Neural progenitor cell (in vitro differentiated cells): Measurements from ENCODE around the gene GZMH.

Source experiments
- EZH2 ChIP-seq: fragments of 200-600 bp; sonication (generic); IDR thresholded peaks from 2 replicates; pipeline ENCODE4 v1.6.1; 2017; ENCODE audit warnings: antibody characterized with exemption, mild to moderate bottlenecking, moderate library complexity
- TF ChIP-seq, protein P1 (sequence below): fragments of 200-600 bp; sonication (generic); IDR thresholded peaks from 2 replicates; pipeline ENCODE4 v1.5.1; 2017; ENCODE audit warnings: antibody characterized with exemption, mild to moderate bottlenecking

DNA sequence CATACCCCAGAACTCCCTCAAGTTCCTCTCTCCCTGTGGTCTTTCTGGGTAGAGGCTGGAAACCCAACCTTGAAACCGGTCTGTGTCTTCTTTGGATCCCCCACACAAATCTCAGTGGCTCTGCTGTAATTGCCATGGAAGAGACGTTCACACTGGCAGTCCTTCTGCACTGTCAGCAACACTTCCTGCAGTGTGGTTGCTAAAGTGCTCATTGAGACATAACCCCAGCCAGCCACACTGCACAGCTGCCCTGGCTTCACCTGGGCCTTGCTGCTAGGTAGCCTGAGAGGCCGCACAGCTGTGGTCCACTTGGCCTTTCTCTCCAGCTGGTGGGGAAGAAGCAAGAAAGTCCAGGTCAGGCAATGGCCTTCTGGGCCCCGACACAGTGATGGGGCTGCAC, 2.4 kb downstream of the GZMH start:
- TF ChIP-seq EZH2: no peak
- TF ChIP-seq, protein P1, sequence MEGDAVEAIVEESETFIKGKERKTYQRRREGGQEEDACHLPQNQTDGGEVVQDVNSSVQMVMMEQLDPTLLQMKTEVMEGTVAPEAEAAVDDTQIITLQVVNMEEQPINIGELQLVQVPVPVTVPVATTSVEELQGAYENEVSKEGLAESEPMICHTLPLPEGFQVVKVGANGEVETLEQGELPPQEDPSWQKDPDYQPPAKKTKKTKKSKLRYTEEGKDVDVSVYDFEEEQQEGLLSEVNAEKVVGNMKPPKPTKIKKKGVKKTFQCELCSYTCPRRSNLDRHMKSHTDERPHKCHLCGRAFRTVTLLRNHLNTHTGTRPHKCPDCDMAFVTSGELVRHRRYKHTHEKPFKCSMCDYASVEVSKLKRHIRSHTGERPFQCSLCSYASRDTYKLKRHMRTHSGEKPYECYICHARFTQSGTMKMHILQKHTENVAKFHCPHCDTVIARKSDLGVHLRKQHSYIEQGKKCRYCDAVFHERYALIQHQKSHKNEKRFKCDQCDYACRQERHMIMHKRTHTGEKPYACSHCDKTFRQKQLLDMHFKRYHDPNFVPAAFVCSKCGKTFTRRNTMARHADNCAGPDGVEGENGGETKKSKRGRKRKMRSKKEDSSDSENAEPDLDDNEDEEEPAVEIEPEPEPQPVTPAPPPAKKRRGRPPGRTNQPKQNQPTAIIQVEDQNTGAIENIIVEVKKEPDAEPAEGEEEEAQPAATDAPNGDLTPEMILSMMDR: no peak
